ENCODE data around the gene CORO2A.

GRCh38 chr9:98124637-98125426 is 67.6 kb downstream of the CORO2A start:
- TF ChIP-seq CTCF (IDR thresholded peaks at IDR 0.05) (no peak), POLR2A (IDR thresholded peaks at IDR 0.05) (no peak)
